A673 (cell line): Measurements from ENCODE around the gene RCC1. TPM values are rescaled to one million over a fixed set of nuclear protein-coding genes. Genes with fewer than 3 reads are reported as not detected.

Experiments used
- BruUV-seq: library from RNA; stranded (reverse); fragments of 400-500 nt; replicated peaks from 2 replicates; lab custom pipeline; 2021; lab: Mats Ljungman, UMichigan
- CTCF ChIA-PET: fragments of 300-600 bp; sonication (Branson Sonifier 250); formaldehyde crosslinking; loops from one replicate; lab custom pipeline; 2022; ENCODE audit warnings: antibody characterized with exemption; lab: Charles Lee
- POLR2A ChIA-PET: fragments of 300-600 bp; sonication (Branson Sonifier 250); formaldehyde crosslinking; loops from one replicate; lab custom pipeline; 2022; ENCODE audit warnings: antibody characterized with exemption; ENCODE audit not compliant: low non-redundant PET; lab: Charles Lee
- DNase-seq: peaks from one replicate; pipeline ENCODE4 v3.0.0-alpha.2; 2015; ENCODE audit warnings: low spot score
- H3K27ac ChIP-seq: fragments of 200-600 bp; sonication (generic); 2 replicates; pipeline ENCODE4 v1.5.1; 2016; ENCODE audit warnings: mixed run types, low read depth, mild to moderate bottlenecking, mixed read lengths, antibody characterized with exemption, low read length; ENCODE audit not compliant: poor library complexity, severe bottlenecking
- H3K27me3 ChIP-seq: fragments of 200-600 bp; sonication (generic); replicated peaks from 2 replicates; pipeline ENCODE4 v1.6.1; 2017; ENCODE audit warnings: mixed run types, low read depth, mild to moderate bottlenecking, mixed read lengths, antibody characterized with exemption, low read length; ENCODE audit not compliant: insufficient read depth, poor library complexity
- H3K36me3 ChIP-seq: fragments of 200-600 bp; sonication (generic); 2 replicates; pipeline ENCODE4 v1.6.1; 2016; ENCODE audit warnings: mixed run types, mild to moderate bottlenecking, mixed read lengths, antibody characterized with exemption, low read length; ENCODE audit not compliant: insufficient read depth, poor library complexity, severe bottlenecking
- H3K4me1 ChIP-seq: fragments of 200-600 bp; sonication (generic); 2 replicates; pipeline ENCODE4 v1.6.1; 2017; ENCODE audit warnings: mixed run types, mild to moderate bottlenecking, mixed read lengths, antibody characterized with exemption, low read length; ENCODE audit not compliant: insufficient read depth, poor library complexity, severe bottlenecking
- H3K4me3 ChIP-seq: fragments of 200-600 bp; sonication (generic); 2 replicates; pipeline ENCODE4 v1.5.1; 2016; ENCODE audit warnings: low read depth, mixed run types, mild to moderate bottlenecking, mixed read lengths, low read length; ENCODE audit not compliant: poor library complexity, severe bottlenecking
- H3K9me3 ChIP-seq: fragments of 200-600 bp; sonication (generic); 2 replicates; pipeline ENCODE4 v1.6.1; 2016; ENCODE audit warnings: mixed run types, low read depth, mild to moderate bottlenecking, mixed read lengths, antibody characterized with exemption, low read length; ENCODE audit not compliant: poor library complexity, severe bottlenecking
- EZH2 ChIP-seq: fragments of 200-600 bp; sonication (generic); IDR thresholded peaks from 2 replicates; pipeline ENCODE4 v1.6.1; 2017; ENCODE audit warnings: borderline replicate concordance, low read depth, mild to moderate bottlenecking, mixed read lengths, antibody characterized with exemption, low read length; ENCODE audit not compliant: poor library complexity, severe bottlenecking
- intact Hi-C: fragments of 100-400 bp; cut with micrococcal nuclease; formaldehyde crosslinking; loops from one replicate; pipeline ENCODE4 v1.10.0; 2022; ENCODE audit not compliant: unreplicated experiment
- total RNA-seq: library from RNA; stranded (reverse); gene quantifications from 2 replicates; pipeline ENCODE4 v1.2.3, GENCODE V29; 2021
- TF ChIP-seq, protein P1 (sequence below): fragments of 300-800, 200-600 bp; sonication (generic); conservative IDR thresholded peaks from 2 replicates; pipeline ENCODE4 v1.5.1; 2017; ENCODE audit warnings: low read depth, mild to moderate bottlenecking, antibody characterized with exemption, low read length, moderate library complexity, mixed read lengths

Gene RCC1
- total RNA-seq, 1 experiment from 2014 or later = 125 TPM

DNA sequence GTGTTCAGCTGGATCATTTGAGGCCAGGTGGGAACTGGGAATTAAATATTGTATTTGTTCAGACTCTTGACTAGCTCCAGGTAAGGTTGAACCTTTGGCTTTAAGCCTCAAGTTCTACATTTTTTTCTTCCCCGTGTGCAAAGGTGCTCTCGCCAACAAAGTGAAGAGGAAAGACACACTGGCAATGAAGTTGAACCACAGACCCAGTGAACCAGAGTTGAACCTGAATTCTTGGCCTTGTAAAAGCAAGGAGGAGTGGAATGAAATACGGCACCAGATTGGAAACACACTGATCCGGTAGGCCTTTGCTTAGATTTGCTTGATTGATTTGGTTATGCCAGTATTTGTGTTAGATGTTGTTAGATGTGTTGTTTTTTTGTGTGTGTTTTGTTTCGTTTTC is 25.5 kb upstream of the RCC1 start:
- intact Hi-C loops = no loop called here
- no peaks in the 10 kb centered on the region for H3K9me3 ChIP-seq
- no peak for DNase-seq
- H3K27me3 ChIP-seq = no peaks in the 10 kb centered on the region
- H3K36me3 ChIP-seq = peaks cover 69% of the 10 kb centered on the region
- H3K27ac ChIP-seq = no peak overlapping the region
- ChIA-PET POLR2A (interaction anchor here (0.6 kb wide), 1 partner anchor 185 kb away, joined by 11 read pairs; no protein-coding TSS in a partner anchor), CTCF (no interaction called here)
- H3K4me1 ChIP-seq = no peaks in the 10 kb centered on the region
- BruUV-seq = no TSS peak
- TF ChIP-seq EZH2 = no peak
- TF ChIP-seq, protein P1, sequence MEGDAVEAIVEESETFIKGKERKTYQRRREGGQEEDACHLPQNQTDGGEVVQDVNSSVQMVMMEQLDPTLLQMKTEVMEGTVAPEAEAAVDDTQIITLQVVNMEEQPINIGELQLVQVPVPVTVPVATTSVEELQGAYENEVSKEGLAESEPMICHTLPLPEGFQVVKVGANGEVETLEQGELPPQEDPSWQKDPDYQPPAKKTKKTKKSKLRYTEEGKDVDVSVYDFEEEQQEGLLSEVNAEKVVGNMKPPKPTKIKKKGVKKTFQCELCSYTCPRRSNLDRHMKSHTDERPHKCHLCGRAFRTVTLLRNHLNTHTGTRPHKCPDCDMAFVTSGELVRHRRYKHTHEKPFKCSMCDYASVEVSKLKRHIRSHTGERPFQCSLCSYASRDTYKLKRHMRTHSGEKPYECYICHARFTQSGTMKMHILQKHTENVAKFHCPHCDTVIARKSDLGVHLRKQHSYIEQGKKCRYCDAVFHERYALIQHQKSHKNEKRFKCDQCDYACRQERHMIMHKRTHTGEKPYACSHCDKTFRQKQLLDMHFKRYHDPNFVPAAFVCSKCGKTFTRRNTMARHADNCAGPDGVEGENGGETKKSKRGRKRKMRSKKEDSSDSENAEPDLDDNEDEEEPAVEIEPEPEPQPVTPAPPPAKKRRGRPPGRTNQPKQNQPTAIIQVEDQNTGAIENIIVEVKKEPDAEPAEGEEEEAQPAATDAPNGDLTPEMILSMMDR = no peak
- H3K4me3 ChIP-seq = no peak overlapping the region

DNA sequence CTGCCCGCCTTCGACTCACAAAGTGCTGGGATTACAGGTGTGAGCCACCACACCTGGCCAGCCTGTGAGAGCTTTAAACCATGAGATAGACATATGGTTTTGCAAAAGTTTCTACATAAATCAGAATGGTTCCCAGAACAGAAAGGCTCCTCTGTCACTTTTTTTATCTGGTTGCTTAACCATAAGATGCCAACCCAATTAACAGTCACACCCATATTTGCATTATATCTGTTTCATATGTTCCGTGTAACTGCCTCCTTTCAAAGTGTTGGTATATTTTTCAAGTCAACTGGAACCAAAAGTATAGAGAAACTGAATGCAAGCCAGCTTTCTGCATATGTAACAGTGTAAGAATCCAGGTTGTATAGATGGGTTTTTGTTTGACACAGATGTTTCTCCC is 23.7 kb upstream of the RCC1 start:
- POLR2A ChIA-PET = no interaction called here
- H3K27ac ChIP-seq = no peak overlapping the region
- intact Hi-C loops = no loop called here
- no TSS peak for BruUV-seq
- TF ChIP-seq, protein P1 = no peak
- H3K4me1 ChIP-seq = no peaks in the 10 kb centered on the region
- no peak for DNase-seq
- no peak overlapping the region for H3K4me3 ChIP-seq
- H3K36me3 ChIP-seq = peaks cover 64% of the 10 kb centered on the region
- no peaks in the 10 kb centered on the region for H3K9me3 ChIP-seq
- H3K27me3 ChIP-seq = no peaks in the 10 kb centered on the region
- CTCF ChIA-PET = no interaction called here

DNA sequence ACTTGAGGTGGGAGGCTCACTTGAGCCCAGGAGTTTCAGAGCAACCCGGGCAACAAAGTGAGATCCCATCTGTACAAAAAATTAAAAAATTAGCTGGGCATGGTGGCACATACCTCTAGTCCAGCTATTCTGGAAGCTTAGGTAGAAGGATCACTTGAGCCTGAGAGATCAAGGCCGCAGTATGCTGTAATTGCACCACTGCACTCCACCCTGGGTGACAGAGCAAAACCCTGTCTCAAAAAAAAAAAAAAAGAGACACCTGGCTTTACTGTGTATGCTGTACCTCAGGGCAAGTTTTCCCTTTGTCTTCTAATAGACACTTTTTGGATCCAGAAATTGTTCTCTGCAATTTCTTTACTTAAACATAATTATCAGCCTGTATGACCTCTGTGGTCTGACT is 23.1 kb upstream of the RCC1 start:
- peaks cover 59% of the 10 kb centered on the region for H3K36me3 ChIP-seq
- ChIA-PET CTCF (no interaction called here), POLR2A (no interaction called here)
- no peak overlapping the region for H3K27ac ChIP-seq
- TF ChIP-seq EZH2 = no peak
- TF ChIP-seq, protein P1 = no peak
- no peaks in the 10 kb centered on the region for H3K27me3 ChIP-seq
- no peak for DNase-seq
- no peaks in the 10 kb centered on the region for H3K9me3 ChIP-seq
- intact Hi-C loops = no loop called here
- H3K4me3 ChIP-seq = no peak overlapping the region
- no peaks in the 10 kb centered on the region for H3K4me1 ChIP-seq
- BruUV-seq = no TSS peak
